ENCODE data around the gene RASSF7.

GRCh38 chr11:538431-539051 lies 22.2 kb upstream of the RASSF7 start:
- no peak for TF ChIP-seq EP300 (IDR thresholded peaks at IDR 0.05)
- TF ChIP-seq POLR2AphosphoS5 (IDR thresholded peaks at IDR 0.05) = no peak
- TF ChIP-seq POLR2A (IDR thresholded peaks at IDR 0.05; ENCODE audit: low read depth) = no peak
- TF ChIP-seq CTCF (IDR thresholded peaks at IDR 0.05) = no peak
